ENCODE data around the gene TBCCD1. TPM values are rescaled to one million over a fixed set of nuclear protein-coding genes. Genes with fewer than 3 reads are reported as not detected.

TBCCD1 gene
- total and polyA plus RNA-seq, 2 of the 8 experiments (the other 6 are each of a cell fraction or from before 2014, with no cell fraction given), result 11.3 to 13.9 TPM

DNA sequence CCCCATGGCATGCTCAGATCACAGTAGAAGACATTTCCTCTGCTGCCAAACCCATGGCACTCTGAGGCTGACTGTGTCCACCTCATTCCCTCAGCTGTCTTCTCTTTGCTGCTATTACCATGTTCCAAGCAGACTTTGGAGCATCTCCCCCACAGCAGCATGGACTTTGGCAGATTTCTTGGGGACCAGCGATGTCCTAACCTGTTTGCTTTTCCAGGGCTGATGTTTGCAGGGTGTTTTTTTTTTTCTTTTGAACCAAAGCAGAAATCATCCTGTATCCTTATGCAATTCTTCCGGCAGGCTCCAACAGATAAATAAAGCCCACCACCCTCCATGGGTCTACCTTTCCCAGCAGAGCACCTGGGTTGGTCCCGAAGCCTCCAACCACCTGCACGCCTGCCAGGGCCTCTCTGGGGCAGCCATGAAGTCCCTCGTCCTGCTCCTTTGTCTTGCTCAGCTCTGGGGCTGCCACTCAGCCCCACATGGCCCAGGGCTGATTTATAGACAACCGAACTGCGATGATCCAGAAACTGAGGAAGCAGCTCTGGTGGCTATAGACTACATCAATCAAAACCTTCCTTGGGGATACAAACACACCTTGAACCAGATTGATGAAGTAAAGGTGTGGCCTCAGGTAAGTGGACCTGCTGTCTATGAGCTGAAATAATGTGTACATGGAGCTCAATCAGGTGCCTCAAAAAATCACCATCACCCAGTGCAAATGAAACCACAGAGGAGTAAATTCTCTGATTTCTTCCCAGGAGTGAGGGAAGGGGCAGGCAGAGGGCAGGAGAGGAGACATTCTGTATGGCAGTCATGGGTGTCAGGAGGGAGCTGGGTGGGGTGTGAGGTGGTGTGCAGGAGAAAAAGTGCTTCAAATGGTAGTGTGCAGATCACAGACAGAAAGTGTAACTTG is 45.8 kb upstream of the TBCCD1 start, which contains the start of gene AHSG (continued):
- no peak for TF ChIP-seq GABPA (IDR thresholded peaks at IDR 0.05; ENCODE audit: borderline replicate concordance, insufficient read depth, low read length)
- TF ChIP-seq EP300 (IDR thresholded peaks at IDR 0.05; ENCODE audit: borderline replicate concordance in 1 of 2, low read depth in 2 of 2, low read length in 2 of 2), result no peak
- no peak for TF ChIP-seq SIRT6 (IDR thresholded peaks at IDR 0.05; ENCODE audit: low read length)
- no peak for TF ChIP-seq TBP (IDR thresholded peaks at IDR 0.05; ENCODE audit: low read depth, low read length)
- no peak for TF ChIP-seq FOSL1 (IDR thresholded peaks at IDR 0.05; ENCODE audit: insufficient read depth, low read depth, low read length)
- TF ChIP-seq, protein P1, sequence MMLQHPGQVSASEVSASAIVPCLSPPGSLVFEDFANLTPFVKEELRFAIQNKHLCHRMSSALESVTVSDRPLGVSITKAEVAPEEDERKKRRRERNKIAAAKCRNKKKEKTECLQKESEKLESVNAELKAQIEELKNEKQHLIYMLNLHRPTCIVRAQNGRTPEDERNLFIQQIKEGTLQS (IDR thresholded peaks at IDR 0.05; ENCODE audit: insufficient read depth, low read depth, low read length), result no peak
- TF ChIP-seq, protein P2, sequence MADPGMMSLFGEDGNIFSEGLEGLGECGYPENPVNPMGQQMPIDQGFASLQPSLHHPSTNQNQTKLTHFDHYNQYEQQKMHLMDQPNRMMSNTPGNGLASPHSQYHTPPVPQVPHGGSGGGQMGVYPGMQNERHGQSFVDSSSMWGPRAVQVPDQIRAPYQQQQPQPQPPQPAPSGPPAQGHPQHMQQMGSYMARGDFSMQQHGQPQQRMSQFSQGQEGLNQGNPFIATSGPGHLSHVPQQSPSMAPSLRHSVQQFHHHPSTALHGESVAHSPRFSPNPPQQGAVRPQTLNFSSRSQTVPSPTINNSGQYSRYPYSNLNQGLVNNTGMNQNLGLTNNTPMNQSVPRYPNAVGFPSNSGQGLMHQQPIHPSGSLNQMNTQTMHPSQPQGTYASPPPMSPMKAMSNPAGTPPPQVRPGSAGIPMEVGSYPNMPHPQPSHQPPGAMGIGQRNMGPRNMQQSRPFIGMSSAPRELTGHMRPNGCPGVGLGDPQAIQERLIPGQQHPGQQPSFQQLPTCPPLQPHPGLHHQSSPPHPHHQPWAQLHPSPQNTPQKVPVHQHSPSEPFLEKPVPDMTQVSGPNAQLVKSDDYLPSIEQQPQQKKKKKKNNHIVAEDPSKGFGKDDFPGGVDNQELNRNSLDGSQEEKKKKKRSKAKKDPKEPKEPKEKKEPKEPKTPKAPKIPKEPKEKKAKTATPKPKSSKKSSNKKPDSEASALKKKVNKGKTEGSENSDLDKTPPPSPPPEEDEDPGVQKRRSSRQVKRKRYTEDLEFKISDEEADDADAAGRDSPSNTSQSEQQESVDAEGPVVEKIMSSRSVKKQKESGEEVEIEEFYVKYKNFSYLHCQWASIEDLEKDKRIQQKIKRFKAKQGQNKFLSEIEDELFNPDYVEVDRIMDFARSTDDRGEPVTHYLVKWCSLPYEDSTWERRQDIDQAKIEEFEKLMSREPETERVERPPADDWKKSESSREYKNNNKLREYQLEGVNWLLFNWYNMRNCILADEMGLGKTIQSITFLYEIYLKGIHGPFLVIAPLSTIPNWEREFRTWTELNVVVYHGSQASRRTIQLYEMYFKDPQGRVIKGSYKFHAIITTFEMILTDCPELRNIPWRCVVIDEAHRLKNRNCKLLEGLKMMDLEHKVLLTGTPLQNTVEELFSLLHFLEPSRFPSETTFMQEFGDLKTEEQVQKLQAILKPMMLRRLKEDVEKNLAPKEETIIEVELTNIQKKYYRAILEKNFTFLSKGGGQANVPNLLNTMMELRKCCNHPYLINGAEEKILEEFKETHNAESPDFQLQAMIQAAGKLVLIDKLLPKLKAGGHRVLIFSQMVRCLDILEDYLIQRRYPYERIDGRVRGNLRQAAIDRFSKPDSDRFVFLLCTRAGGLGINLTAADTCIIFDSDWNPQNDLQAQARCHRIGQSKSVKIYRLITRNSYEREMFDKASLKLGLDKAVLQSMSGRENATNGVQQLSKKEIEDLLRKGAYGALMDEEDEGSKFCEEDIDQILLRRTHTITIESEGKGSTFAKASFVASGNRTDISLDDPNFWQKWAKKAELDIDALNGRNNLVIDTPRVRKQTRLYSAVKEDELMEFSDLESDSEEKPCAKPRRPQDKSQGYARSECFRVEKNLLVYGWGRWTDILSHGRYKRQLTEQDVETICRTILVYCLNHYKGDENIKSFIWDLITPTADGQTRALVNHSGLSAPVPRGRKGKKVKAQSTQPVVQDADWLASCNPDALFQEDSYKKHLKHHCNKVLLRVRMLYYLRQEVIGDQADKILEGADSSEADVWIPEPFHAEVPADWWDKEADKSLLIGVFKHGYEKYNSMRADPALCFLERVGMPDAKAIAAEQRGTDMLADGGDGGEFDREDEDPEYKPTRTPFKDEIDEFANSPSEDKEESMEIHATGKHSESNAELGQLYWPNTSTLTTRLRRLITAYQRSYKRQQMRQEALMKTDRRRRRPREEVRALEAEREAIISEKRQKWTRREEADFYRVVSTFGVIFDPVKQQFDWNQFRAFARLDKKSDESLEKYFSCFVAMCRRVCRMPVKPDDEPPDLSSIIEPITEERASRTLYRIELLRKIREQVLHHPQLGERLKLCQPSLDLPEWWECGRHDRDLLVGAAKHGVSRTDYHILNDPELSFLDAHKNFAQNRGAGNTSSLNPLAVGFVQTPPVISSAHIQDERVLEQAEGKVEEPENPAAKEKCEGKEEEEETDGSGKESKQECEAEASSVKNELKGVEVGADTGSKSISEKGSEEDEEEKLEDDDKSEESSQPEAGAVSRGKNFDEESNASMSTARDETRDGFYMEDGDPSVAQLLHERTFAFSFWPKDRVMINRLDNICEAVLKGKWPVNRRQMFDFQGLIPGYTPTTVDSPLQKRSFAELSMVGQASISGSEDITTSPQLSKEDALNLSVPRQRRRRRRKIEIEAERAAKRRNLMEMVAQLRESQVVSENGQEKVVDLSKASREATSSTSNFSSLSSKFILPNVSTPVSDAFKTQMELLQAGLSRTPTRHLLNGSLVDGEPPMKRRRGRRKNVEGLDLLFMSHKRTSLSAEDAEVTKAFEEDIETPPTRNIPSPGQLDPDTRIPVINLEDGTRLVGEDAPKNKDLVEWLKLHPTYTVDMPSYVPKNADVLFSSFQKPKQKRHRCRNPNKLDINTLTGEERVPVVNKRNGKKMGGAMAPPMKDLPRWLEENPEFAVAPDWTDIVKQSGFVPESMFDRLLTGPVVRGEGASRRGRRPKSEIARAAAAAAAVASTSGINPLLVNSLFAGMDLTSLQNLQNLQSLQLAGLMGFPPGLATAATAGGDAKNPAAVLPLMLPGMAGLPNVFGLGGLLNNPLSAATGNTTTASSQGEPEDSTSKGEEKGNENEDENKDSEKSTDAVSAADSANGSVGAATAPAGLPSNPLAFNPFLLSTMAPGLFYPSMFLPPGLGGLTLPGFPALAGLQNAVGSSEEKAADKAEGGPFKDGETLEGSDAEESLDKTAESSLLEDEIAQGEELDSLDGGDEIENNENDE (IDR thresholded peaks at IDR 0.05; ENCODE audit: insufficient replicate concordance, low read length), result no peak
- no peak for TF ChIP-seq SP4 (IDR thresholded peaks at IDR 0.05; ENCODE audit: low read length)
- no peak for TF ChIP-seq TAF7 (optimal IDR thresholded peaks at IDR 0.05; ENCODE audit: borderline replicate concordance, low read depth, low read length)
